HK-2 (cell line): ENCODE measurements around the gene ENPP7.

Experiments
- DNase-seq: peaks from one replicate; pipeline ENCODE4 v3.0.0-alpha.2; 2018; ENCODE audit not compliant: unreplicated experiment

Gene ENPP7

DNA sequence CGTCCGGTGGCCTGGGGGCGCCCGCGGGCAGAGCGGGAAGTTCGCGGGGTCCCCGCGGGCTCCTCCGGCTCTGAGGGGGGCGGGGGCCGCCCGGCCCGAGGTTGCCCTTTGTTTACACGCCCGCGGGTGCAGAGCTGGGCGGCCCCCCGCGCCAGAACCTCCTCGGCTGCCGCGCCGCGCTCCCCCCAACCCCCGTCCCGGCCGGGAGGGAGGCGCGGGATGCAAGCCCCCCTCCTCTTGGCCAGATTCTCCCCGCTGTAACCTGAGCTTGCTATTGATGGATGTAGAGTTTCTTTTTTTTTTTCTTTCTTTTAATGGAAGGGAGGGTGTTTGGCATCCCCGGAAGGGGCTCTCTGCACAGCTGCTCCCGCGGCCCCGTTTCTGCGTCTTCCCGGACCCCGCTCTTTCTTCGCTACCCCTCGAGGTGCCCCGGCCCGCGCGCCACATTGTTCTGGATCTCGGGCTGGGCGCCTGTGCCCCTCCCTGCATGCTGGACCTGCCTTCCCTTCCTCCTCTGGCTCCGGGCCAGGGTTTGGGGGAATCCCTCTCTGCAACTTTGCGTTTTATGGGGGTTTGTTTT lies 47.9 kb downstream of the ENPP7 start:
- no peak for DNase-seq

DNA sequence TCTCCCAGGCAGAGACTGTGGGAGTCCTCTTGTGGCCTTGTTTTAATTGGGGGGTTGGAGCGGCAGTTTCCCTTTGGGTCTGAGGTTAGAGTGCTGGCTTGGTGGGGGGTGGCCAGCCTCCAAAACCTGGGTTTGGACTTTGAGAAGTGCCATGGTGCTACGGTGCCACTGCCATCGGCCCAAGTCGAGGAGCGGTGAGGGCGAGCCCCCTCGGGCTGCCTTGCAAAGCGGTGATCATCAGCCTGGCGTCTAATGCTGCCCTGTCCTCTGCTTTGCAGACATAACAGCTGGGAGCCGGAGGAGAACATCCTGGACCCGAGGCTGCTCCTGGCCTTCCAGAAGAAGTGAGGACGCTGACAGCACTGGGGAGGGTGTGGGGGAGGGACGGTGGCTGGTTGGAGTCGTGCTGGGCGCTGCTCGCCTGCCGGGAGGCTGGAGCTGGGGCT lies 48.4 kb downstream of the ENPP7 start:
- no peak for DNase-seq

- no peak for DNase-seq
Observed at GRCh38 chr17:79779661-79780365, 49.1 kb downstream of the ENPP7 start.

- no peak for DNase-seq
Observed at GRCh38 chr17:79781012-79781650, 50.4 kb downstream of the ENPP7 start.

DNA sequence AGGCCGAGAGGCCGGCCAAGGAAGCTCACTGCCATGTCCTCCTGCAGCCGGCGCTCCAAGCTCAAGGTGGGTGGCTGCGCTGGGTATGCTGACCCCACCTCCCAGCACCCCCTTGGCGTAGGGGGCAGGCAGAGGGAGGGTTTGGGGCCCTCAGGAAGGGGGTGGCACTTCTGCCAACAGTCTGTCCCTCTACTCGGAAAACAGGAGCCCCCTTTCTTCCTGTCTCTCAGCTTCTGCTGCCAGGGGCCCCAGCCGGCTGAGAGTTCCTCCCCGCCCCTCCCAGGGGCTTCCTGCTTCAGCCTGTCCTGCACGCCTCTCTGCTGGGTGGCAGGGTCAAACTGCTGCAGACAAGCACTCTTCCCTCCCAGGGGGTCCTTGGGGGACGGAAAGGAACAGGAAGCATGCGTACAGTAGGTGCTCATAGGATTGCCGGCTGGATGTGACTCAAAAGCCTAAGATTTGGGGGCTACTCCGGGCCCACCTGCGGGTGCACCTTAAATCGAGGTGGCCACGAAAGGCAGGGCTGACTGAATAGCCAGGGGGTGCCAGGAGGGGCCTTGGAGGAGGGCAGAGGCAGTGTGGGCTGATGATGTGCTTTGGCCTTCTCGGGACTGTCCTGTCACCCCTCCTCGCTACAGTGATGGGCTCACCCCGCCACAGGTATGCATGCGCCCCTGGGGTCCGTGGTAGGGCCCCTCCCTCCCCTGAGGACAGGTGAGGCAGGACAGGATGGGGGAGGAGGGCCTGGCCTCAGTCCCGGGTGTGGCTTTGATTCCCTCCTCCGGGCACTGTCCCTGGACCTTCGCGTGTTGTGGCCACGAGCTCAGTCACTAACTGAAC lies 51.2 kb downstream of the ENPP7 start:
- no peak for DNase-seq

DNA sequence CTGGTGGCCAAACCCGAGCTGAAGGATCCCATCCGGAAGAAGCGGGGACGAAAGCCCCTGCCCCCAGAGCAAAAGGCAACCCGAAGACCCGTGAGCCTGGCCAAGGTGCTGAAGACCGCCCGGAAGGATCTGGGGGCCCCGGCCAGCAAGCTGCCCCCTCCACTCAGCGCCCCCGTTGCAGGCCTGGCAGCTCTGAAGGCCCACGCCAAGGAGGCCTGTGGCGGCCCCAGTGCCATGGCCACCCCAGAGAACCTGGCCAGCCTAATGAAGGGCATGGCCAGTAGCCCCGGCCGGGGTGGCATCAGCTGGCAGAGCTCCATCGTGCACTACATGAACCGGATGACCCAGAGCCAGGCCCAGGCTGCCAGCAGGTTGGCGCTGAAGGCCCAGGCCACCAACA lies 53.1 kb downstream of the ENPP7 start:
- DNase-seq, result no peak

- DNase-seq, result no peak
Observed at GRCh38 chr17:79784353-79785016, 53.7 kb downstream of the ENPP7 start.

- DNase-seq, result no peak
Observed at GRCh38 chr17:79785017-79785899, 54.5 kb downstream of the ENPP7 start.

- DNase-seq, result no peak
Observed at GRCh38 chr17:79785900-79786810, 55.4 kb downstream of the ENPP7 start.

- no peak for DNase-seq
Observed at GRCh38 chr17:79786930-79787643, 56.3 kb downstream of the ENPP7 start.

GRCh38 chr17:79788455-79788854 lies 57.7 kb downstream of the ENPP7 start:
- no peak for DNase-seq

DNA sequence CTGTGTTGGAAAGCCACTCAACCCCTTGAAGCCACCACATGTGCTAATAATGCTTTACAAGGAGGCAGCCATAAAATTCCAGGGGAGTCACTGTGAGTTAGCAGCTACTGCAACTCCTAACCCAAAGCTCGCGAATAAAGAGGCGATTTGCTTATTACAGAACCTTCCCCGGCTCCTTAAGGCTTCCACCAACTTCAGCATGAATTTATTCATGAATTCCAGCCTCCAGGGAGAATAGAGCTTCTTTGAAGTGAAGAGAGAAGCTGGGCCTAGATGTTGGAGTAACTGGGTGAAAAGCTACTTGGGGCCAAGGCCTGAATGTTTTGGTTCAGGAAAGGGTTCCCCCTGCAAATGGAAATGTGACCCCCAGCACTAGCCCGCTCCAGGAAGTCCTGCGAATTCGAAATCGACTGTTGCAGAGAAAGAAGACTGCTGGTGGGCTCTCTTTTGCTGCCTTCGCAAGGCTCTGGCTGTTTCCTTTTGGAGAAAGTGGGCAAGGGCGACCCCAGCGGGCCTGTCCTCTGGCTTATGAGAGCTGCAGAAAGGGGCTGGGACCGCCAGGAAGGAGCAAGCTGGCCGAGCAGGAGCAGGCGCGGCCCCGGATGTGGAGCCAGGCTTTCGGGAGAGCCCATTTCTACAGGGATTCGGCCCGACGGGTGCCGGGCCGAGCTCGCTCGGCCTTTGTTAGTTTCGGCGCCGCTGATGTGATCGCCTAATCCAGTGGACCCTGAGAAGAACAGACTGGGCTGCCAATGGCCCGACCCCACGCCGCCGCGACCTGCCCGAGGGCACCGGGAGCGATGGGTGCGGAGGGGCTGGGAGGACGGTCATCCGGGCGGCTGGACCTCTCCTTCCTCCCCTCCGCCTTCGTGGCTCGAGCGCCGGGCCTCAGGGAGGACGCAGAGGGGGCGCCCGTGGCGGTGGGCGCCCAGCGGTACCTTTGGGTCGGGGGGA lies 58.5 kb downstream of the ENPP7 start:
- no peak for DNase-seq

DNA sequence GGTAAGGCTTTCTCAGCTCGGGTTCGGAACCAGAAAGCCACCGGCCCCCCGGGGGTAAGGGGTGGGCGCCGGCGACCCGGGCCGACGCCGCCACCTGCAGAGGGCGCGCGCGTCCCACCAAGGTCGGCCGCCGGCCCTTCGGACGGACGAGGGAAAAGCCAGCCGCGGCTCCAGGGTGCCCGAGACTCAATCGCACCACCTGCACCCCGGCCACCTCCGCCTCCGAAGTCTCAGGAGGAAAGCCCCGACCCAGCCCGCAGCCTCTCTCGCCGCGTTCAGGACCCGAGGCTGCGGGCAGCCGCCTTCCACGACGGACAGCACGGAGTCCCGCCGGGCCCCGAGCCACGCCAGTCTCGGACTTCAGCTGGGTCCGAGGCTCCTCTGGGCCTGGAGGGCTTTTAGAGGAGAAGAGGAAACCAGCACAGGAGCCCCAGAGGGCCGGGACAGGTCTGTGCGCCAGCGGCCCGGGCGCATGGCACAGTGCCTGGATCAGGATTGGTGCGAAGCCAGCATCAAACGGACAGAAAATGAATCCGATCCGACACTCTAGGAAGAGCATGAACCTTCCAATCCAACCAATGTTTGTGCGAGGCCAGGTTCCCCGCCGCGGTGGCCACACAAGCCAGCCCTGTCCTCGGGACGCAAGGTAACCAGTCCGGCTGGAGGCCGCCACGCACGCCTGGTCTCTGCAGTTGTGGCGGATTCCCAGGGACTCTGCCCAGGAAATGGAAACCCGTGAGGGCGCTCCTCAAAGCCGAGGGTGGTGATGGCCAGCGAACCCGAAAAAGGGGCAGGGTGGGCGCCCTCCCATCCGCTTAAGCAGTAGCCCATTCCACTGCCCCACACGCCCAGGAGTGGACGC lies 59.4 kb downstream of the ENPP7 start:
- DNase-seq, result peak; percentile 51

GRCh38 chr17:79790805-79791734 lies 60.3 kb downstream of the ENPP7 start:
- no peak for DNase-seq

GRCh38 chr17:79791735-79792161 lies 61.0 kb downstream of the ENPP7 start:
- no peak for DNase-seq
